ENCODE measurements around the gene C2orf66. TPM values are rescaled to one million over a fixed set of nuclear protein-coding genes. Genes with fewer than 3 reads are reported as not detected.

The C2orf66 gene
- total and polyA plus RNA-seq, 2 of the 4 experiments (the other 2 are of a cell fraction), result 0.27 TPM; not detected in 1

DNA sequence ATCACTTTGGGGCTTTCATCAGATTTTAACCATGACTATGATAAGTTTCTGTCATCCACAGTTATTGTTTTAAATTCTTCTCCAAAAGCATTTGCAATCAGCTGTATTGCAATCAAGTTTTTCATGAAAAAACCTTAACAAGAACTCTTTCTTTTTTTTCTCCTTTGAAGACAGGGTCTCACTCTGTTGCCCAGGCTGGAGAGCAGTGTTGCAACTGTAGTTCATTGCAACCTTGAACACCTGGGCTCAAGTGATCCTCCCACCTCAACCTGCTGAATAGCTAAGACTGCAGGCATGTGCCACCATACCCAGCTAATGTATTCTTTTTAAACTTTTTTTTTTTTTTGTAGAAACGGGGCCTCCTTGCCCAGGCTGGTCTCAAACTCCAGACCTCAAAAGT is 45.5 kb upstream of the C2orf66 start:
- whole genome bisulfite sequencing, 2 experiments (ENCODE audit: extremely low coverage in 2 of 2, insufficient read length in 1 of 2), result no CpG with 5 or more reads among the region's 1 CpG
- Histone ChIP-seq H3K4me3 (ENCODE audit: insufficient read depth, low read depth, low read length) (no peak overlapping the region), H4K5ac (ENCODE audit: low read depth, low read length) (no peak overlapping the region), H2BK120ac (ENCODE audit: low read depth, low read length) (no peak overlapping the region), H2BK5ac (ENCODE audit: low read depth, low read length, poor library complexity, severe bottlenecking) (no peak overlapping the region), H3K27ac (ENCODE audit: insufficient read depth, low read length) (no peak overlapping the region), H3K18ac (ENCODE audit: low read depth, low read length) (no peak overlapping the region), H3K4ac (ENCODE audit: low read depth, low read length) (no peak overlapping the region), H3K56ac (ENCODE audit: extremely low read depth, insufficient read depth, low read length) (no peak overlapping the region), H2AK5ac (ENCODE audit: low read depth, low read length) (no peak overlapping the region), H3K9me3 (ENCODE audit: control insufficient read depth, insufficient read depth, low read length) (no peaks in the 10 kb centered on the region), H3K9me1 (ENCODE audit: insufficient read depth, low read length) (no peaks in the 10 kb centered on the region), H2BK20ac (ENCODE audit: low read depth, low read length) (no peak overlapping the region), H4K20me1 (ENCODE audit: insufficient read depth, low read length) (no peaks in the 10 kb centered on the region), H3K4me2 (ENCODE audit: low read depth, low read length) (no peak overlapping the region), H3K27me3 (ENCODE audit: control insufficient read depth, insufficient read depth, low read length) (no peaks in the 10 kb centered on the region), H2AK9ac (replicated peaks; ENCODE audit: low read depth, low read length, poor library complexity) (no peak overlapping the region), H3K4me1 (ENCODE audit: control insufficient read depth, insufficient read depth, low read length) (no peaks in the 10 kb centered on the region), H3K14ac (replicated peaks; ENCODE audit: low read depth, low read length) (no peak overlapping the region), H4K91ac (ENCODE audit: insufficient read depth, low read depth, low read length) (no peak overlapping the region), H3K79me1 (ENCODE audit: low read depth in 1 of 2, low read length in 2 of 2) (no peaks in the 10 kb centered on the region; a peak in 1 of 4 replicates), H4K8ac (ENCODE audit: low read depth in 2 of 2, low read length in 2 of 2) (no peak overlapping the region), H2BK15ac (ENCODE audit: low read depth, low read length) (no peak overlapping the region), H3K23ac (ENCODE audit: low read depth, low read length) (no peak overlapping the region), H3K9ac (ENCODE audit: low read depth, low read length) (no peak overlapping the region), H3K36me3 (ENCODE audit: control insufficient read depth, insufficient read depth, low read length) (no peaks in the 10 kb centered on the region), H2AFZ (replicated peaks; ENCODE audit: low read length, poor library complexity) (no peak overlapping the region)
- TF ChIP-seq NFE2L2 (IDR thresholded peaks at IDR 0.05; ENCODE audit: low read depth, low read length) (no peak), MAFK (IDR thresholded peaks at IDR 0.05; ENCODE audit: low read depth, low read length) (no peak), BHLHE40 (IDR thresholded peaks at IDR 0.05; ENCODE audit: low read depth, low read length) (no peak), MAZ (IDR thresholded peaks at IDR 0.05; ENCODE audit: borderline replicate concordance, low read depth, low read length) (no peak), RFX5 (IDR thresholded peaks at IDR 0.05; ENCODE audit: low read depth, low read length) (no peak), SMC3 (IDR thresholded peaks at IDR 0.05; ENCODE audit: low read depth, low read length) (no peak), MXI1 (IDR thresholded peaks at IDR 0.05; ENCODE audit: borderline replicate concordance, low read depth, low read length) (no peak), CEBPB (IDR thresholded peaks at IDR 0.05; ENCODE audit: low read depth, low read length) (no peak), RAD21 (IDR thresholded peaks at IDR 0.05; ENCODE audit: low read length) (no peak), CHD1 (IDR thresholded peaks at IDR 0.05; ENCODE audit: low read depth, low read length) (no peak)
- TF ChIP-seq, protein P1, sequence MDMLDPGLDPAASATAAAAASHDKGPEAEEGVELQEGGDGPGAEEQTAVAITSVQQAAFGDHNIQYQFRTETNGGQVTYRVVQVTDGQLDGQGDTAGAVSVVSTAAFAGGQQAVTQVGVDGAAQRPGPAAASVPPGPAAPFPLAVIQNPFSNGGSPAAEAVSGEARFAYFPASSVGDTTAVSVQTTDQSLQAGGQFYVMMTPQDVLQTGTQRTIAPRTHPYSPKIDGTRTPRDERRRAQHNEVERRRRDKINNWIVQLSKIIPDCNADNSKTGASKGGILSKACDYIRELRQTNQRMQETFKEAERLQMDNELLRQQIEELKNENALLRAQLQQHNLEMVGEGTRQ (IDR thresholded peaks at IDR 0.05; ENCODE audit: low read depth, low read length), result no peak
- TF ChIP-seq, protein P2, sequence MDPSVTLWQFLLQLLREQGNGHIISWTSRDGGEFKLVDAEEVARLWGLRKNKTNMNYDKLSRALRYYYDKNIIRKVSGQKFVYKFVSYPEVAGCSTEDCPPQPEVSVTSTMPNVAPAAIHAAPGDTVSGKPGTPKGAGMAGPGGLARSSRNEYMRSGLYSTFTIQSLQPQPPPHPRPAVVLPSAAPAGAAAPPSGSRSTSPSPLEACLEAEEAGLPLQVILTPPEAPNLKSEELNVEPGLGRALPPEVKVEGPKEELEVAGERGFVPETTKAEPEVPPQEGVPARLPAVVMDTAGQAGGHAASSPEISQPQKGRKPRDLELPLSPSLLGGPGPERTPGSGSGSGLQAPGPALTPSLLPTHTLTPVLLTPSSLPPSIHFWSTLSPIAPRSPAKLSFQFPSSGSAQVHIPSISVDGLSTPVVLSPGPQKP (IDR thresholded peaks at IDR 0.05; ENCODE audit: borderline replicate concordance, low read depth, low read length), result no peak
- intact Hi-C loops (cut with micrococcal nuclease) (loop anchor here (5.0 to 10.0 kb wide), 2 partner anchors 73 to 260 kb away; partner anchors contain the start of gene PGAP1), in situ Hi-C loops (cut with MboI; ENCODE audit: low sequenced_read_pairs) (no loop called here), dilution Hi-C loops (cut with HindIII; ENCODE audit: low sequenced_read_pairs, unreplicated experiment) (no loop called here)
- ChIA-PET CTCF (no interaction called here), POLR2A (ENCODE audit: unreplicated experiment) (interaction anchor here (0.6 kb wide), 1 partner anchor 8 kb away, joined by 3 read pairs; no protein-coding TSS in a partner anchor)
- ATAC-seq (ENCODE audit: low read depth) (no peak), DNase-seq (no peak)
- no TSS peak for BruUV-seq (replicated peaks)

All from IMR-90 (cell line).